Tibial artery (tissue), 4 donors: ENCODE measurements around the gene SEPTIN14.
A peak's percentile ranks its signal among the peaks of the same experiment; 100 is the strongest.
"Not testable (repeated sequence)": the region's sequence is repeated elsewhere in the genome, so short reads cannot be mapped to it uniquely, and the experiment has no call there.

ENCODE experiments used
- DNase-seq, 2 donors: peaks; one replicate each; pipeline ENCODE4 v3.0.0-alpha.2; 2019
- H3K27ac ChIP-seq, 2 donors: fragments of 200-600 bp; sonication (generic) in 1 of 2; 1 replicate in 1 of 2; 2 replicates in 1 of 2; pipeline ENCODE4 v1.5.1; 2018 to 2019; ENCODE audit warnings: mild to moderate bottlenecking in 1 of 2
- H3K27me3 ChIP-seq, 2 donors: fragments of 200-600 bp; sonication (generic) in 1 of 2; one replicate each; pipeline versions ENCODE4 v1.5.1 to v1.6.0; 2016 to 2019
- H3K36me3 ChIP-seq, 3 donors: fragments of 200-600 bp; sonication (generic) in 2 of 3; one replicate each; pipeline ENCODE4 v1.5.1; 2016 to 2019; ENCODE audit warnings: mild to moderate bottlenecking in 2 of 3
- H3K4me1 ChIP-seq, 4 donors: fragments of 200-600 bp; sonication (generic) in 2 of 4; 1 replicate in 3 of 4; 2 replicates in 1 of 4; pipeline ENCODE4 v1.5.1; 2016 to 2019
- H3K4me3 ChIP-seq, 2 donors: fragments of 200-600 bp; sonication (generic) in 1 of 2; 1 replicate in 1 of 2; 2 replicates in 1 of 2; pipeline ENCODE4 v1.5.1; 2018 to 2019; ENCODE audit warnings: mild to moderate bottlenecking in 2 of 2
- H3K9me3 ChIP-seq, 3 donors: fragments of 200-600 bp; sonication (generic) in 1 of 3; one replicate each; pipeline ENCODE4 v1.5.1; 2016 to 2019
- CTCF ChIP-seq, 2 experiments: fragments of 200-600 bp in 1 of 2; fragments of 450-650 bp in 1 of 2; IDR thresholded peaks; one replicate each; pipeline ENCODE4 v1.5.1; 2017 to 2019; ENCODE audit warnings: antibody characterized with exemption in 2 of 2, mild to moderate bottlenecking in 1 of 2, moderate library complexity in 1 of 2
- intact Hi-C: fragments of 100-400 bp; cut with DNase I; formaldehyde crosslinking; loops from one replicate; pipeline ENCODE4 v1.15.0; 2023; ENCODE audit warnings: low total_unique reads

Gene SEPTIN14

GRCh38 chr7:55862652-55863051 is at the start of gene SEPTIN14:
SEPTIN14 (minus strand) TSS chr7:55862752; CDS start chr7:55861996, 756 bp downstream.
- H3K36me3 ChIP-seq, H3K27ac ChIP-seq, H3K27me3 ChIP-seq, H3K4me3 ChIP-seq, H3K4me1 ChIP-seq, intact Hi-C loops, H3K9me3 ChIP-seq, DNase-seq: not testable (repeated sequence)

GRCh38 chr7:55903985-55904759 is 41.6 kb upstream of the SEPTIN14 start:
- Histone ChIP-seq H3K27ac (no peak overlapping the region), H3K9me3 (no peaks in the 10 kb centered on the region), H3K36me3 (peaks cover 4 to 17% (median 8%) of the 10 kb centered on the region in 3 donors), H3K27me3 (no peaks in the 10 kb centered on the region), H3K4me1 (no peaks in the 10 kb centered on the region), H3K4me3 (no peak overlapping the region)
- DNase-seq, result no peak
- intact Hi-C loops, result no loop called here
- no peak for TF ChIP-seq CTCF (IDR thresholded peaks at IDR 0.05)

GRCh38 chr7:55901059-55901458 is 38.5 kb upstream of the SEPTIN14 start:
- H3K9me3 ChIP-seq, H3K4me3 ChIP-seq, H3K27ac ChIP-seq, H3K36me3 ChIP-seq, H3K4me1 ChIP-seq, H3K27me3 ChIP-seq, DNase-seq, intact Hi-C loops: not testable (repeated sequence)

- Histone ChIP-seq H3K27me3 (no peaks in the 10 kb centered on the region), H3K4me3 (no peak overlapping the region), H3K4me1 (no peaks in the 10 kb centered on the region), H3K27ac (no peak overlapping the region), H3K36me3 (peaks cover 0 to 4% (median 4%) of the 10 kb centered on the region in 3 donors), H3K9me3 (no peaks in the 10 kb centered on the region)
- no peak for DNase-seq
- intact Hi-C loops, result no loop called here
- no peak for TF ChIP-seq CTCF (IDR thresholded peaks at IDR 0.05)
Observed at GRCh38 chr7:55898287-55898686, 35.7 kb upstream of the SEPTIN14 start.

- H3K27me3 ChIP-seq, result no peaks in the 10 kb centered on the region
- TF ChIP-seq CTCF (IDR thresholded peaks at IDR 0.05), result no peak
- H3K27ac ChIP-seq, result no peak overlapping the region
- intact Hi-C loops, result no loop called here
- H3K4me3 ChIP-seq, result no peak overlapping the region
- no peaks in the 10 kb centered on the region for H3K9me3 ChIP-seq
- H3K36me3 ChIP-seq, result no peaks in the 10 kb centered on the region
- DNase-seq, result no peak
- no peaks in the 10 kb centered on the region for H3K4me1 ChIP-seq
Observed at GRCh38 chr7:55895021-55895420, 32.5 kb upstream of the SEPTIN14 start.

GRCh38 chr7:55893940-55894339 is 31.4 kb upstream of the SEPTIN14 start:
- Histone ChIP-seq H3K27ac (no peak overlapping the region), H3K36me3 (no peaks in the 10 kb centered on the region)
- no peak for DNase-seq

GRCh38 chr7:55888378-55888777 is 25.8 kb upstream of the SEPTIN14 start:
- not testable (repeated sequence) for H3K9me3 ChIP-seq, H3K4me1 ChIP-seq, DNase-seq, H3K36me3 ChIP-seq, H3K27me3 ChIP-seq
- H3K4me3 ChIP-seq, result peak overlapping the region; percentile 62 to 82
- intact Hi-C loops, result loop anchor here (5.0 to 10.0 kb wide), 3 partner anchors 76 to 524 kb away; partner anchors contain the start of genes CCT6A, LANCL2, NIPSNAP2 and PSPH
- peak overlapping the region in 1 of 2 donors; percentile 72 for H3K27ac ChIP-seq

More at GRCh38 chr7:55893940-55894339, 31.4 kb upstream of the SEPTIN14 start:
- H3K4me3 ChIP-seq, result no peak overlapping the region
- intact Hi-C loops, result no loop called here
- no peaks in the 10 kb centered on the region for H3K9me3 ChIP-seq
- no peaks in the 10 kb centered on the region for H3K4me1 ChIP-seq
- TF ChIP-seq CTCF (IDR thresholded peaks at IDR 0.05), result no peak
- no peaks in the 10 kb centered on the region for H3K27me3 ChIP-seq
